K562 (cell line): ENCODE measurements around the gene PARD3. TPM values are rescaled to one million over a fixed set of nuclear protein-coding genes. Genes with fewer than 3 reads are reported as not detected.

Experiments
- MGA ChIP-seq: fragments of 450-650 bp; IDR thresholded peaks from 2 replicates; pipeline ENCODE4 v1.6.1; 2016; ENCODE audit warnings: mild to moderate bottlenecking, moderate library complexity
- polyA plus RNA-seq, 8 experiments: library from polyadenylated mRNA; depleted of rRNA in 4 of 8; stranded (reverse) in 5 of 8; unstranded in 3 of 8; fragments of >200 nt; fragmentation: Nextera tagmentation in 2 of 8; fragmentation: Illumina TruSeq in 1 of 8; extraction: Ambion mirVana in 2 of 8; extraction: Trizol in 1 of 8; gene quantifications; 2 replicates each; pipeline versions ENCODE4 v1.2.1 to v1.2.3, GENCODE V29; 2011 to 2014; ENCODE audit warnings: inconsistent platforms in 1 of 8, missing spikeins in 1 of 8
- total RNA-seq, 7 experiments: library from RNA; depleted of rRNA in 6 of 7; stranded (reverse); fragments of >200 nt in 6 of 7; fragmentation: Illumina TruSeq in 2 of 7; extraction: Trizol in 2 of 7; gene quantifications; 2 replicates each; pipeline versions ENCODE4 v1.2.1 to v1.2.3, GENCODE V29; 2011 to 2021; ENCODE audit warnings: low replicate concordance in 1 of 7

PARD3 gene
- total and polyA plus RNA-seq, 9 of the 15 experiments (the other 6 are each of a cell fraction or from before 2014, with no cell fraction given): 2.7 to 11.7 (median 7.7) TPM

GRCh38 chr10:34797155-34797554, 17.9 kb downstream of the PARD3 start (continued):
- no peak for TF ChIP-seq MGA
- TF ChIP-seq, all 486 proteins: peak for 0
